ENCODE results near the gene SUSD3. TPM values are rescaled to one million over a fixed set of nuclear protein-coding genes. Genes with fewer than 3 reads are reported as not detected.

The SUSD3 gene
- total RNA-seq, 1 experiment from 2014 or later, result 9.0 TPM

- Histone ChIP-seq H3K23ac (ENCODE audit: insufficient read length, low read depth, low read length) (no peak overlapping the region), H3K56ac (ENCODE audit: insufficient read length, low read depth, low read length) (no peak overlapping the region), H3K18ac (ENCODE audit: insufficient read length, low read depth, low read length) (no peak overlapping the region), H3K79me2 (ENCODE audit: insufficient read depth, low read length) (no peaks in the 10 kb centered on the region), H2BK120ac (ENCODE audit: low read depth, low read length, poor library complexity, severe bottlenecking) (no peak overlapping the region), H4K91ac (ENCODE audit: insufficient read length, low read depth, low read length) (no peak overlapping the region), H3K27ac (ENCODE audit: insufficient read length, low read depth, low read length) (no peak overlapping the region), H3K9ac (ENCODE audit: extremely low read depth, insufficient read length, low read length) (no peak overlapping the region), H3K23me2 (ENCODE audit: insufficient read length, low read depth, low read length, poor library complexity, severe bottlenecking) (no peaks in the 10 kb centered on the region), H2AFZ (ENCODE audit: low read length) (no peak overlapping the region), H3K79me1 (ENCODE audit: insufficient read depth, low read depth, low read length, poor library complexity, severe bottlenecking) (no peaks in the 10 kb centered on the region), H4K8ac (replicated peaks; ENCODE audit: insufficient read length, low read depth, low read length) (no peak overlapping the region), H2BK15ac (ENCODE audit: low read depth, low read length) (no peak overlapping the region), H2BK5ac (ENCODE audit: insufficient read length, low read length) (no peak overlapping the region), H3T11ph (ENCODE audit: low read length) (no peak overlapping the region), H3K27me3 (ENCODE audit: insufficient read depth, low read length) (no peaks in the 10 kb centered on the region), H3K9me3 (ENCODE audit: control insufficient read depth, low read depth, low read length) (no peaks in the 10 kb centered on the region), H3K4me2 (ENCODE audit: insufficient read depth, insufficient read length, low read length) (no peak overlapping the region), H2BK12ac (ENCODE audit: insufficient read length, low read depth, low read length) (no peak overlapping the region), H2AK5ac (ENCODE audit: insufficient read length, low read length) (no peak overlapping the region), H3K4me1 (ENCODE audit: insufficient read depth, low read length) (no peaks in the 10 kb centered on the region), H2BK20ac (ENCODE audit: low read depth, low read length, poor library complexity, severe bottlenecking) (no peak overlapping the region), H4K20me1 (ENCODE audit: control insufficient read depth, insufficient read depth, insufficient read length) (no peaks in the 10 kb centered on the region), H4K5ac (ENCODE audit: insufficient read length, low read depth, low read length) (no peak overlapping the region), H3K4ac (ENCODE audit: low read depth, low read length) (no peak overlapping the region), H3K14ac (ENCODE audit: insufficient read depth, low read length) (no peak overlapping the region)
- H3K36me3 Mint-ChIP-seq (ENCODE audit: insufficient read depth in 1 of 3, low read depth in 3 of 3), result peaks cover 0 to 2% (median 0%) of the 10 kb centered on the region in 3 experiments; a peak in 3 of 7 replicates
- H3K4me3 Mint-ChIP-seq, result no peak overlapping the region
- no peak for DNase-seq
- H3K27ac Mint-ChIP-seq, result no peak overlapping the region
- whole genome bisulfite sequencing (ENCODE audit: extremely low coverage, insufficient read length, low lambda C conversion rate), result no CpG with 5 or more reads among the region's 13 CpGs
- H3K27me3 Mint-ChIP-seq (ENCODE audit: low read depth), result no peaks in the 10 kb centered on the region
- H3K9me3 Mint-ChIP-seq, result no peaks in the 10 kb centered on the region
- no peak for TF ChIP-seq CTCF (conservative IDR thresholded peaks at IDR 0.05)
- 0 out of 4 replicates have a peak, but pooled peaks cover 0 to 3% of the 10 kb centered on the region in 2 experiments for H3K4me1 Mint-ChIP-seq
Observed at GRCh38 chr9:93079371-93079770, 20.9 kb downstream of the SUSD3 start.

Data from H9 (cell line).